CD4-positive, alpha-beta T cell (primary cell): ENCODE data around the gene DNM1. TPM values are rescaled to one million over a fixed set of nuclear protein-coding genes. Genes with fewer than 3 reads are reported as not detected.
"Not testable (repeated sequence)": the region's sequence is repeated elsewhere in the genome, so short reads cannot be mapped to it uniquely, and the experiment has no call there.

ENCODE experiments used
- ATAC-seq: fragments of 200-7000 bp; cut with Tn5 transposase; one replicate; pipeline ENCODE4 v1.10.0; 2022; ENCODE audit warnings: mild to moderate bottlenecking; ENCODE audit not compliant: poor library complexity
- CTCF ChIA-PET: fragments of 350-600 bp; sonication (Branson Sonifier 250); formaldehyde crosslinking; loops from one replicate; lab custom pipeline; 2021; ENCODE audit warnings: antibody characterized with exemption, inconsistent platforms; lab: Charles Lee
- POLR2A ChIA-PET: fragments of 350-600 bp; sonication (Branson Sonifier 250); formaldehyde crosslinking; loops from one replicate; lab custom pipeline; 2021; ENCODE audit warnings: antibody characterized with exemption, inconsistent platforms; lab: Charles Lee
- DNase-seq, 14 experiments: peaks; one replicate each; pipeline ENCODE4 v3.0.0-alpha.2; 2013 to 2020; ENCODE audit warnings: mixed read lengths in 2 of 14
- H3K27ac ChIP-seq, 2 donors: one replicate each; pipeline versions ENCODE4 v1.5.1 to v1.7.0; 2013; ENCODE audit warnings: low read length in 2 of 2, low read depth in 1 of 2, mild to moderate bottlenecking in 1 of 2
- H3K27me3 ChIP-seq, 2 experiments: 1 replicate in 1 of 2; 2 replicates in 1 of 2; pipeline versions ENCODE4 v1.6.1 to v1.7.0; 2013; ENCODE audit warnings: low read length in 2 of 2, control low read depth in 1 of 2, mild to moderate bottlenecking in 1 of 2, moderate library complexity in 1 of 2; ENCODE audit not compliant: insufficient read depth in 2 of 2, control insufficient read depth in 1 of 2
- H3K36me3 ChIP-seq: one replicate; pipeline ENCODE4 v1.6.1; 2013; ENCODE audit warnings: low read length, control low read depth; ENCODE audit not compliant: insufficient read depth
- H3K4me1 ChIP-seq: one replicate; pipeline ENCODE4 v1.6.1; 2013; ENCODE audit warnings: low read length, control low read depth; ENCODE audit not compliant: insufficient read depth
- H3K4me3 ChIP-seq: one replicate; pipeline ENCODE4 v1.5.1; 2013; ENCODE audit warnings: mild to moderate bottlenecking, low read length, moderate library complexity
- H3K9me3 ChIP-seq, 2 experiments: 1 replicate in 1 of 2; 2 replicates in 1 of 2; pipeline versions ENCODE4 v1.6.1 to v1.7.0; 2013; ENCODE audit warnings: low read length in 2 of 2, mild to moderate bottlenecking in 2 of 2, control low read depth in 1 of 2, moderate library complexity in 1 of 2; ENCODE audit not compliant: control insufficient read depth in 1 of 2, insufficient read depth in 1 of 2
- H3K27ac Mint-ChIP-seq: one replicate; pipeline ENCODE4 v1.8.0; 2020; ENCODE audit warnings: mixed read lengths
- H3K27me3 Mint-ChIP-seq: one replicate; pipeline ENCODE4 v1.8.0; 2021; ENCODE audit warnings: mixed read lengths
- H3K36me3 Mint-ChIP-seq: one replicate; pipeline ENCODE4 v1.8.0; 2021; ENCODE audit warnings: low read depth, mixed read lengths
- H3K4me1 Mint-ChIP-seq: one replicate; pipeline ENCODE4 v1.8.0; 2021; ENCODE audit warnings: low read depth, mixed read lengths
- H3K4me3 Mint-ChIP-seq: one replicate; pipeline ENCODE4 v1.8.0; 2020; ENCODE audit warnings: mild to moderate bottlenecking, mixed read lengths
- H3K9me3 Mint-ChIP-seq: one replicate; pipeline ENCODE4 v1.8.0; 2020; ENCODE audit warnings: mixed read lengths
- intact Hi-C, 2 experiments: fragments of 100-400 bp; cut with DNase I in 1 of 2; cut with micrococcal nuclease in 1 of 2; formaldehyde crosslinking; loops; one replicate each; pipeline versions ENCODE4 v1.15.1 to v1.9.0; 2023 to 2025; cut with DNase I, micrococcal nuclease
- total RNA-seq, 174 experiments: library from RNA in 2 of 174; stranded (reverse) in 2 of 174; gene quantifications; one replicate each; pipeline ENCODE4 v1.2.3 and lab custom pipeline; 2021 to 2026
- TF ChIP-seq, protein P1 (sequence below): fragments of 200-600 bp; IDR thresholded peaks from one replicate; pipeline ENCODE4 v1.8.0; 2022; ENCODE audit warnings: antibody characterized with exemption, mild to moderate bottlenecking

DNM1 gene
- total RNA-seq, 2 experiments from 2014 or later: 1.8 to 2.5 TPM

DNA sequence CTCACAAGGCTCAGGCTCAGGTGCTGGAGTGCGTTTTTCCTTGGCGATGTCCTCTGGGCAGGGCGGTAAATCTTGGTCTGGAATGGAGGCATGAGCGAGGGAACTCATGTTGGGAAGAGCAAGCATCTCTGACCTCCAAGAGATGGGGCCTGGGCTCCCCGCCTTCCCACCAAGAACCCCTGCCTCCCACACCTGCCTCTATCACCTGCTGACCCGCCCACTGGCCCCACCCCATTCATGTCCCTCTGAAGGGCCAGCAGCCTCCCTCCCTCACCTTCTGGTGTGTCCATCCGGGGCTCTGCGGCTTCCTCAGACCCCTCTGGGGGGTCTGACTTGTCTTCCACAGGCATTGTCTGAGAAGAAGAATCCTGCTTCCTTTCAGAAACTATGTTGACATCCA lies 22.7 kb upstream of the DNM1 start:
- TF ChIP-seq, protein P1, sequence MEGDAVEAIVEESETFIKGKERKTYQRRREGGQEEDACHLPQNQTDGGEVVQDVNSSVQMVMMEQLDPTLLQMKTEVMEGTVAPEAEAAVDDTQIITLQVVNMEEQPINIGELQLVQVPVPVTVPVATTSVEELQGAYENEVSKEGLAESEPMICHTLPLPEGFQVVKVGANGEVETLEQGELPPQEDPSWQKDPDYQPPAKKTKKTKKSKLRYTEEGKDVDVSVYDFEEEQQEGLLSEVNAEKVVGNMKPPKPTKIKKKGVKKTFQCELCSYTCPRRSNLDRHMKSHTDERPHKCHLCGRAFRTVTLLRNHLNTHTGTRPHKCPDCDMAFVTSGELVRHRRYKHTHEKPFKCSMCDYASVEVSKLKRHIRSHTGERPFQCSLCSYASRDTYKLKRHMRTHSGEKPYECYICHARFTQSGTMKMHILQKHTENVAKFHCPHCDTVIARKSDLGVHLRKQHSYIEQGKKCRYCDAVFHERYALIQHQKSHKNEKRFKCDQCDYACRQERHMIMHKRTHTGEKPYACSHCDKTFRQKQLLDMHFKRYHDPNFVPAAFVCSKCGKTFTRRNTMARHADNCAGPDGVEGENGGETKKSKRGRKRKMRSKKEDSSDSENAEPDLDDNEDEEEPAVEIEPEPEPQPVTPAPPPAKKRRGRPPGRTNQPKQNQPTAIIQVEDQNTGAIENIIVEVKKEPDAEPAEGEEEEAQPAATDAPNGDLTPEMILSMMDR: no peak
- intact Hi-C loops: no loop called here
- Histone ChIP-seq H3K27ac (no peak overlapping the region), H3K36me3 (peaks cover 74% of the 10 kb centered on the region), H3K9me3 (peaks cover 0 to 9% of the 10 kb centered on the region in 2 experiments), H3K27me3 (no peaks in the 10 kb centered on the region), H3K4me3 (no peak overlapping the region), H3K4me1 (no peaks in the 10 kb centered on the region)
- no peak for DNase-seq
- H3K36me3 Mint-ChIP-seq: peaks cover 83% of the 10 kb centered on the region
- H3K27me3 Mint-ChIP-seq: no peaks in the 10 kb centered on the region
- H3K9me3 Mint-ChIP-seq: no peaks in the 10 kb centered on the region
- POLR2A ChIA-PET: no interaction called here
- no peaks in the 10 kb centered on the region for H3K4me1 Mint-ChIP-seq
- H3K4me3 Mint-ChIP-seq: no peak overlapping the region
- no peak for ATAC-seq
- H3K27ac Mint-ChIP-seq: no peak overlapping the region
- CTCF ChIA-PET: no interaction called here

DNA sequence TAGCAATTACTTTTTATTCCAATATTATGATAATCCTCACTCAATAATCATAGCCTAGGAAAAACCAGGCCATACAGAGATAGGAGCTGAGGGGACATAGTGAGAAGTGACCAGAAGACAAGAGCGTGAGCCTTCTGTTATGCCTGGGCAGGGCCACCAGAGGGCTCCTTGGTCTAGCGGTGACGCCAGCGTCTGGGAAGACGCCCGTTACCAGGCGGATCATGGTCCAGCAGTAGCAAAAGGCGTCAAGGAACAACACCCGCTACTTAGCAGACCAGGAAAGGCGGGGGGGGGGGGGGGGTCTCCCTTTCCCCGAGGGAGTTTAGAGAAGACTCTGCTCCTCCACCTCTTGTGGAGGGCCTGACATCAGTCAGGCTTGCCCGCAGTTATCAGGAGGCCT lies 21.7 kb upstream of the DNM1 start:
- CTCF ChIA-PET: not testable (repeated sequence)

DNA sequence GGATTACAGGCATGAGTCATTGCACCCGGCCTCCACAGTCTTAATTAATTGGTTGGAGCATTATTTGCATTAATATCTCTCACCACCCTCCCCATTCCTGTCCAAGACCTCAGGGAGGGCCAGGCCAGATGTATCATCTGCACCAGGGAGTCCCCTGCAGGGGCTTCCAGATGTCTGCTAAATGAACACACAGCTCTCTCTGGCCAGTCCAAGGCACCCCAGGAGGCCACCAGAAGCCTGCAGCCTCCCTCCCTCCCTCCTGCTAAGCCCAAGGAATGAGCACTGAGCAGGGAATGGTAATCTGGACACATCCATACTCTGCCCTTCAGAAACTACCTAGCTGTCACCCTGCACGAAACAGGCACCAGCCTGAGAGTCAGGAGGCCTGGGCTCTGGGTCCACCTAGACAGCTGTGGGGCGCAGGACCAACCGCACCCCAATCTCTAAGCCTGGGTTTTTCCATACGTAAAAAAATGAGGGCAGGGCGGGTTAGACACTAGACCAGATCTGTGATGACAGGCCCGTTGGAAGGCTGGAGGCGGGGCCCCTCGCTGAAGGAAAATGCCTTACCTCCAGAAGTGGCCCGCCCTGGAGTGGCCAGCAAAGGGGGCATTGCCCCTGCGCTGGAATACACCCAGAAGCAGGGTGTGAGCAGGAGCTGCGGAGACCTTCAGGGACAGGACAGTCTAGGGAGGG lies 20.1 kb upstream of the DNM1 start:
- CTCF ChIA-PET: no interaction called here
- H3K36me3 Mint-ChIP-seq: peaks cover 87% of the 10 kb centered on the region
- H3K27ac ChIP-seq: no peak overlapping the region
- ATAC-seq (no peak), DNase-seq (no peak)
- no peaks in the 10 kb centered on the region for H3K27me3 Mint-ChIP-seq
- no peak overlapping the region for H3K4me3 ChIP-seq
- H3K9me3 ChIP-seq: peaks cover 0 to 9% of the 10 kb centered on the region in 2 experiments
- TF ChIP-seq, protein P1: no peak
- intact Hi-C loops: no loop called here
- peaks cover 71% of the 10 kb centered on the region for H3K36me3 ChIP-seq
- H3K4me1 ChIP-seq: no peaks in the 10 kb centered on the region
- H3K9me3 Mint-ChIP-seq: no peaks in the 10 kb centered on the region
- no peak overlapping the region for H3K27ac Mint-ChIP-seq
- H3K4me1 Mint-ChIP-seq: peaks cover 9% of the 10 kb centered on the region
- H3K4me3 Mint-ChIP-seq: no peak overlapping the region
- H3K27me3 ChIP-seq: no peaks in the 10 kb centered on the region
- POLR2A ChIA-PET: no interaction called here

More for the DNA sequence above, 21.7 kb upstream of the DNM1 start:
- H3K27me3 ChIP-seq, H3K4me3 ChIP-seq, H3K4me1 Mint-ChIP-seq, H3K27ac ChIP-seq, ATAC-seq, DNase-seq, POLR2A ChIA-PET, H3K27ac Mint-ChIP-seq, H3K4me1 ChIP-seq, H3K27me3 Mint-ChIP-seq, H3K9me3 ChIP-seq, H3K4me3 Mint-ChIP-seq, H3K9me3 Mint-ChIP-seq, intact Hi-C loops: not testable (repeated sequence)
- peaks cover 83% of the 10 kb centered on the region for H3K36me3 Mint-ChIP-seq
- H3K36me3 ChIP-seq: peaks cover 71% of the 10 kb centered on the region
